ENCODE measurements around the gene TMEM51.

TMEM51 gene

GRCh38 chr1:15153842-15154479 lies 414 bp downstream of the TMEM51 start:
- H3K4me3 Mint-ChIP-seq: peak overlapping the region; percentile 10
- DNase-seq (ENCODE audit: low spot score): peak; percentile 21
- no peaks in the 10 kb centered on the region for H3K9me3 Mint-ChIP-seq
- H3K27me3 Mint-ChIP-seq (ENCODE audit: low read depth): peaks cover 57% of the 10 kb centered on the region
- H3K4me1 Mint-ChIP-seq (ENCODE audit: low read depth): peaks cover 14% of the 10 kb centered on the region
- H3K27ac Mint-ChIP-seq: no peak overlapping the region
- H3K36me3 Mint-ChIP-seq (ENCODE audit: low read depth): no peaks in the 10 kb centered on the region

- H3K9me3 Mint-ChIP-seq: no peaks in the 10 kb centered on the region
- H3K4me3 Mint-ChIP-seq: peak overlapping the region; percentile 10
- no peak for DNase-seq (ENCODE audit: low spot score)
- peaks cover 14% of the 10 kb centered on the region for H3K4me1 Mint-ChIP-seq (ENCODE audit: low read depth)
- no peaks in the 10 kb centered on the region for H3K36me3 Mint-ChIP-seq (ENCODE audit: low read depth)
- peaks cover 56% of the 10 kb centered on the region for H3K27me3 Mint-ChIP-seq (ENCODE audit: low read depth)
- no peak overlapping the region for H3K27ac Mint-ChIP-seq
These were observed 1.0 kb downstream of the TMEM51 start for GRCh38 chr1:15154480-15155036.

GRCh38 chr1:15155191-15155590 lies 1.6 kb downstream of the TMEM51 start:
- no peak for DNase-seq (ENCODE audit: low spot score)
- Mint-ChIP-seq H3K9me3 (no peaks in the 10 kb centered on the region), H3K36me3 (ENCODE audit: low read depth) (no peaks in the 10 kb centered on the region), H3K4me3 (peak overlapping the region; percentile 7), H3K4me1 (ENCODE audit: low read depth) (peaks cover 14% of the 10 kb centered on the region), H3K27ac (no peak overlapping the region), H3K27me3 (ENCODE audit: low read depth) (peaks cover 49% of the 10 kb centered on the region)

DNA sequence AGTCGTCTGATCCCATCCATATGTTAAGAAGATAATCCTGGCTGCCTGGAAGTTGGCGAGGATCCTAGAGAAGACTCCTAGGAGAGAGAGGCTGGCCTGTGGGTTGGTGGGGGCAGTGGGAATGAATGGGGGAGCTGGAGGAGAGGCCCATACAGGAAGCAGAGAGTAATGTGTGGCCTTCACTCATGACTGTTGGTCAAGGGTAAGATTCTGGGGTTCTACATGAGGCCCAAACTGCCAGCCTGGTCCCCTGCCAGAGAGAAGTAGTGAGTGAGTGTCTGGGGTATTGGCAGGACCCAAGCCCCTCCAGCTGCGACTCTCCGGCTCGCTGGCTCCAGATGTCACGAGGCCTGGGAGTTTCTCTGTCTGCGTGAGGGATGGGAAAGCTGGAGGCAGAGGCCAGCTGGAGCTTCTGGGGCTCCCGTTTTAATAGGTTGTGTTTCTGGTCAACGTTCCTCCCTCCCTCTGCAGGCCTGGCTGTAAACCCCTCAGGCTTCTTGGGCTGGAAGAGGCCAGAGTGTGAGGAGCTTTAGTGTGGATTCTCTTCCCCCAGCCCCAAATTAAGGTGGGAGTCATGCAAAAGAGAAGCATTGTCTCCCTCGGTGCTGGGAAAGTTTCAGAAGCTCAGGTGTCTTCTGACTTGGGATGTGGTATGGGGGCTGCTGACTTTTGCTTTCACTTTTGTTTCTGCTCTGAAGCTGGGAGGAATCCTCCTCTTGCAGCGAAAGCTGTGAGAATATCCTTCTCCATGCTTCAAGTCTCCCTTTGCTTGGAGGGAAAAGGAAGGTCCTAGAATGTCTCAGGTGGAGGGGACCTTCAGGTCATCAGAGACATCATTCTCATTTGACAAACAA lies 2.6 kb downstream of the TMEM51 start:
- Mint-ChIP-seq H3K4me3 (peak overlapping the region; percentile 60), H3K27ac (no peak overlapping the region)

GRCh38 chr1:15156807-15157380 lies 3.3 kb downstream of the TMEM51 start:
- Mint-ChIP-seq H3K27ac (no peak overlapping the region), H3K4me1 (ENCODE audit: low read depth) (peaks cover 14% of the 10 kb centered on the region), H3K9me3 (no peaks in the 10 kb centered on the region), H3K4me3 (no peak overlapping the region), H3K27me3 (ENCODE audit: low read depth) (peaks cover 36% of the 10 kb centered on the region), H3K36me3 (ENCODE audit: low read depth) (no peaks in the 10 kb centered on the region)
- no peak for DNase-seq (ENCODE audit: low spot score)

More for the DNA sequence above, 2.6 kb downstream of the TMEM51 start:
- Mint-ChIP-seq H3K9me3 (no peaks in the 10 kb centered on the region), H3K27me3 (ENCODE audit: low read depth) (peaks cover 44% of the 10 kb centered on the region), H3K4me1 (ENCODE audit: low read depth) (peaks cover 14% of the 10 kb centered on the region), H3K36me3 (ENCODE audit: low read depth) (no peaks in the 10 kb centered on the region)
- no peak for DNase-seq (ENCODE audit: low spot score)

- no peak overlapping the region for H3K27ac Mint-ChIP-seq
- peaks cover 32% of the 10 kb centered on the region for H3K27me3 Mint-ChIP-seq (ENCODE audit: low read depth)
- no peak overlapping the region for H3K4me3 Mint-ChIP-seq
- no peaks in the 10 kb centered on the region for H3K9me3 Mint-ChIP-seq
- peaks cover 14% of the 10 kb centered on the region for H3K4me1 Mint-ChIP-seq (ENCODE audit: low read depth)
- DNase-seq (ENCODE audit: low spot score): no peak
- H3K36me3 Mint-ChIP-seq (ENCODE audit: low read depth): no peaks in the 10 kb centered on the region
These were observed 4.2 kb downstream of the TMEM51 start for GRCh38 chr1:15157524-15158399.

DNA sequence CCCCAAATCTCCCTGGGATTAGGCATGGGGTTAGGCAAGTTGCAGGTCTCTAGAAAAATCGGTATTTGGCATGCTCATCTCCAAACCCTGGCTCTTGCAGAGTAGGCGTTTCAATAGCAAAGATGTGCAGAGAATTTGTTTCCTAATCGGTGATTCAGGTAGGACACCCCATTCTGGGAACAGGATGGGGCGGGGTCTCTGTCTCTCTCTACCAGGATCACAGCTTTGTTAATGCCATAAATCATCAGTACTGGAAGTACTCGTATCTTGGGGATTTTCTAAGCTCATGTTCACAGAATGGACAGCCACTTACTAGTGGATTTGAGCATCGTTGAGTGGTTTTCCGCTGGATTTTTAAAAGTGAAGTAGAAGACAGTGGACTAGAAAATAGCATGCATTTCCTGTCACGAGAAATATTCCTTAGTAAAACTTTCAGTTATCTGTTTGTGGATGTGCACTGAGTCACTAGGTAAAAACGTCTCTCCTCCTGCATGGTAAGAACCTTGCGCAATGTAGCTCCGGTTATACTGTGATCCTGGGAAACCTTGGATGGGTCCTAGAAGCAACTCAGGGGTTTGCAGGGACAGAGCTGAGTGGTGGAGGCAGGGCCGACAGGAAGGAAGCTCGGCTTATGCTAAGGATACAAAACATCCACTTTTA lies 5.1 kb downstream of the TMEM51 start:
- no peaks in the 10 kb centered on the region for H3K9me3 Mint-ChIP-seq
- peaks cover 31% of the 10 kb centered on the region for H3K27me3 Mint-ChIP-seq (ENCODE audit: low read depth)
- no peak overlapping the region for H3K4me3 Mint-ChIP-seq
- DNase-seq (ENCODE audit: low spot score): no peak
- H3K27ac Mint-ChIP-seq: no peak overlapping the region
- no peaks in the 10 kb centered on the region for H3K36me3 Mint-ChIP-seq (ENCODE audit: low read depth)
- H3K4me1 Mint-ChIP-seq (ENCODE audit: low read depth): peaks cover 16% of the 10 kb centered on the region

DNA sequence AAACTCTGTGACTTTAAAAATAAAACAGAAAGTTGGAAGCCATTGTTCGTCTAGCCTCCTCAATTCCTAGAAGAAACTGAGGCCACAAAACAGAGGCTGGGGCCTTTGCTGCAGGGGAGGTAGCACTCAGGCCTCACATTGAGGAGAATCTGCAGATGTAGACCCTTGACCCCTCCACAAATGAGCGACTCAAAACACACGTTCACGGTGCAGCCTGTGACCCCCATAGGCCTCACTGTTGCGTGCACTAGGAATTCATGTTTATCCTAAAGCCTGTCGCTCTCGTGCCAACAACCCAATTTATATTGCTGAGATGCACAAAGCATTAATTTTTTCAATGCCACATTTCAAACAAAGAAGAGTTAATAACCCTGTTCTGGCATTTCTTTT lies 5.6 kb downstream of the TMEM51 start:
- no peak for DNase-seq (ENCODE audit: low spot score)
- H3K4me3 Mint-ChIP-seq: no peak overlapping the region
- no peak overlapping the region for H3K27ac Mint-ChIP-seq
- no peaks in the 10 kb centered on the region for H3K36me3 Mint-ChIP-seq (ENCODE audit: low read depth)
- peaks cover 30% of the 10 kb centered on the region for H3K27me3 Mint-ChIP-seq (ENCODE audit: low read depth)
- H3K4me1 Mint-ChIP-seq (ENCODE audit: low read depth): peaks cover 15% of the 10 kb centered on the region
- no peaks in the 10 kb centered on the region for H3K9me3 Mint-ChIP-seq

- Mint-ChIP-seq H3K27me3 (ENCODE audit: low read depth) (peaks cover 17% of the 10 kb centered on the region), H3K4me1 (ENCODE audit: low read depth) (peaks cover 12% of the 10 kb centered on the region), H3K36me3 (ENCODE audit: low read depth) (no peaks in the 10 kb centered on the region), H3K4me3 (no peak overlapping the region), H3K27ac (no peak overlapping the region), H3K9me3 (no peaks in the 10 kb centered on the region)
- no peak for DNase-seq (ENCODE audit: low spot score)
These were observed 7.1 kb downstream of the TMEM51 start for GRCh38 chr1:15160626-15161025.

DNA sequence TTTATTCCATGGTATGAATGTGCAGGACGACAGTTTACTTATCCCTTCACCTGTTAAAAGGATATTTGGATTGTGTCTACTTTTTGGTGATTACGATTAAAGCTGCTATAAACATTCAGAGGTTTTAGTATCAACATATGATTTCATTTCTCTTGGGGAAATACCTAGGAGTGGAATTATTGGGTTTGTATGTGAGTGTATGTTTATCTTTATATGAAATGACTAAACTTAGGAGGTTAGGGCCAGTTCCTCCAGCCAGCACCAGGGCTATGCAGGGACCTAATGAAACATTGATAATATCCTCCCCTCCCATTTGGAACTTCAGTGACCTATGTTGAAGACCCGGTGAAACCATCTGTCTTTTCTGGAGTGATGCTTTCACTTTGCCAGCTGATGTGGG lies 13.8 kb downstream of the TMEM51 start:
- H3K36me3 Mint-ChIP-seq (ENCODE audit: low read depth): no peaks in the 10 kb centered on the region
- peaks cover 27% of the 10 kb centered on the region for H3K27me3 Mint-ChIP-seq (ENCODE audit: low read depth)
- H3K9me3 Mint-ChIP-seq: no peaks in the 10 kb centered on the region

GRCh38 chr1:15168479-15168878 lies 14.9 kb downstream of the TMEM51 start:
- Mint-ChIP-seq H3K27me3 (ENCODE audit: low read depth) (peaks cover 20% of the 10 kb centered on the region), H3K4me1 (ENCODE audit: low read depth) (peaks cover 3% of the 10 kb centered on the region), H3K27ac (no peak overlapping the region), H3K36me3 (ENCODE audit: low read depth) (no peaks in the 10 kb centered on the region), H3K9me3 (no peaks in the 10 kb centered on the region), H3K4me3 (no peak overlapping the region)
- DNase-seq (ENCODE audit: low spot score): no peak

More for the DNA sequence above, 13.8 kb downstream of the TMEM51 start:
- no peak overlapping the region for H3K27ac Mint-ChIP-seq
- H3K4me3 Mint-ChIP-seq: no peak overlapping the region
- H3K4me1 Mint-ChIP-seq (ENCODE audit: low read depth): peaks cover 2% of the 10 kb centered on the region
- DNase-seq (ENCODE audit: low spot score): no peak

DNA sequence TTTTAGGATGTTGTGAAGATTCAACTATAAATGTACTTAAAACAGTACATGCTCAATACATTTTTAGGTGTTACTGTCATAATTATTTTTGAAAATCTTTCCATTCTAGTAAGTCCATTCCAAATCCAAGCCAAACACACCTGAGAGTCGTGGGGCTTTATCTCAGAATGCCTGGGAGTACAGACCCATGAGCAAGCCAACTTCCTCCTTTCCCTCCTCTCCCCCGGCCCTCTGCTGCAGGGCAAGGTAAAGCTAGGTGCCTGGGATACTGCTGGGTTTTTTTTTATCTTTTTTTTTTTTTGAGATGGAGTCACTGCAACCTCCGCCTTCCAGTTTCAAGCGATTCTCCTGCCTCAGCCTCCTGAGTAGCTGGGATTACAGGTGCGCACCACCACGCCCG lies 16.5 kb downstream of the TMEM51 start:
- Mint-ChIP-seq H3K27me3 (ENCODE audit: low read depth) (peaks cover 20% of the 10 kb centered on the region), H3K36me3 (ENCODE audit: low read depth) (no peaks in the 10 kb centered on the region), H3K4me1 (ENCODE audit: low read depth) (peaks cover 7% of the 10 kb centered on the region), H3K27ac (no peak overlapping the region), H3K4me3 (no peak overlapping the region), H3K9me3 (no peaks in the 10 kb centered on the region)
- no peak for DNase-seq (ENCODE audit: low spot score)

Measured in T-helper 2 cell treated with Interferon-gamma antibody and Interleukin-4, amounts not matched to agents 5 μg/mL and 100 μg/mL, for 36 hours (primary cell).